Neural crest cell (in vitro differentiated cells): ENCODE results near the gene CD5L. TPM values are rescaled to one million over a fixed set of nuclear protein-coding genes. Genes with fewer than 3 reads are reported as not detected.

Experiments
- DNase-seq: peaks from one replicate; pipeline ENCODE4 v3.0.0; 2021; ENCODE audit warnings: low read depth, mixed read lengths, low spot score
- H3K27ac Mint-ChIP-seq: one replicate; pipeline ENCODE4 v1.8.0; 2021; ENCODE audit warnings: mild to moderate bottlenecking, mixed read lengths; ENCODE audit not compliant: unreplicated experiment
- H3K27me3 Mint-ChIP-seq: 2 replicates; pipeline ENCODE4 v1.8.0; 2021; ENCODE audit warnings: low read depth, mild to moderate bottlenecking, mixed read lengths
- H3K36me3 Mint-ChIP-seq: 2 replicates; pipeline ENCODE4 v1.8.0; 2021; ENCODE audit warnings: low read depth, mild to moderate bottlenecking, mixed read lengths
- H3K4me1 Mint-ChIP-seq: 2 replicates; pipeline ENCODE4 v1.8.0; 2021; ENCODE audit warnings: mixed read lengths
- H3K4me3 Mint-ChIP-seq: one replicate; pipeline ENCODE4 v1.8.0; 2021; ENCODE audit warnings: mild to moderate bottlenecking, mixed read lengths
- H3K9me3 Mint-ChIP-seq: 2 replicates; pipeline ENCODE4 v1.8.0; 2021; ENCODE audit warnings: mixed read lengths
- CTCF ChIP-seq: fragments of 200-600 bp; sonication (generic); conservative IDR thresholded peaks from 2 replicates; pipeline ENCODE4 v1.5.0; 2021; ENCODE audit warnings: antibody characterized with exemption, mild to moderate bottlenecking
- total RNA-seq: library from RNA; stranded (reverse); gene quantifications from 2 replicates; pipeline ENCODE4 v1.2.1, GENCODE V29; 2021

Gene CD5L
- total RNA-seq, 1 donor from 2014 or later = not detected

- H3K27me3 Mint-ChIP-seq = peaks cover 23% of the 10 kb centered on the region
- no peak overlapping the region for H3K4me3 Mint-ChIP-seq
- no peak for DNase-seq
- no peak overlapping the region for H3K27ac Mint-ChIP-seq
- H3K9me3 Mint-ChIP-seq = peaks cover 5% of the 10 kb centered on the region
- H3K4me1 Mint-ChIP-seq = no peaks in the 10 kb centered on the region
- H3K36me3 Mint-ChIP-seq = no peaks in the 10 kb centered on the region
- no peak for TF ChIP-seq CTCF
Measured at GRCh38 chr1:157813269-157813668, 28.3 kb downstream of the CD5L start.

- H3K4me3 Mint-ChIP-seq = no peak overlapping the region
- no peak for DNase-seq
- H3K9me3 Mint-ChIP-seq = no peaks in the 10 kb centered on the region
- no peaks in the 10 kb centered on the region for H3K36me3 Mint-ChIP-seq
- no peak overlapping the region for H3K27ac Mint-ChIP-seq
- TF ChIP-seq CTCF = no peak
- peaks cover 38% of the 10 kb centered on the region for H3K27me3 Mint-ChIP-seq
- no peaks in the 10 kb centered on the region for H3K4me1 Mint-ChIP-seq
Measured at GRCh38 chr1:157806431-157807149, 35.0 kb downstream of the CD5L start.

GRCh38 chr1:157803851-157804250 lies 37.8 kb downstream of the CD5L start:
- no peak overlapping the region for H3K27ac Mint-ChIP-seq
- H3K9me3 Mint-ChIP-seq = no peaks in the 10 kb centered on the region
- H3K27me3 Mint-ChIP-seq = peaks cover 36% of the 10 kb centered on the region
- H3K36me3 Mint-ChIP-seq = no peaks in the 10 kb centered on the region
- no peak for DNase-seq
- H3K4me1 Mint-ChIP-seq = no peaks in the 10 kb centered on the region
- no peak overlapping the region for H3K4me3 Mint-ChIP-seq
- no peak for TF ChIP-seq CTCF

GRCh38 chr1:157799996-157800395 lies 41.6 kb downstream of the CD5L start:
- Mint-ChIP-seq H3K4me3 (no peak overlapping the region), H3K27me3 (peaks cover 20% of the 10 kb centered on the region), H3K4me1 (no peaks in the 10 kb centered on the region), H3K36me3 (no peaks in the 10 kb centered on the region), H3K9me3 (no peaks in the 10 kb centered on the region), H3K27ac (no peak overlapping the region)
- no peak for TF ChIP-seq CTCF
- DNase-seq = no peak

GRCh38 chr1:157798211-157798610 lies 43.4 kb downstream of the CD5L start:
- Mint-ChIP-seq H3K27me3 (peaks cover 16% of the 10 kb centered on the region), H3K4me3 (no peak overlapping the region), H3K9me3 (peaks cover 2% of the 10 kb centered on the region), H3K36me3 (no peaks in the 10 kb centered on the region), H3K27ac (no peak overlapping the region), H3K4me1 (no peaks in the 10 kb centered on the region)
- no peak for TF ChIP-seq CTCF
- no peak for DNase-seq
